Bronchial epithelial cell (primary cell): ENCODE data around the gene HTRA3. TPM values are rescaled to one million over a fixed set of nuclear protein-coding genes. Genes with fewer than 3 reads are reported as not detected.

Source experiments
- DNase-seq: peaks from one replicate; pipeline ENCODE4 v3.0.0-alpha.2; 2010; ENCODE audit warnings: low read depth
- FAIRE-seq: peaks from 2 replicates; lab custom pipeline; 2011; peaks lifted over from hg19 to GRCh38; lab: Jason Lieb, UNC
- H3K27me3 ChIP-seq: 2 replicates; pipeline ENCODE4 v1.5.1; 2011; ENCODE audit warnings: low read length; ENCODE audit not compliant: control insufficient read depth, insufficient read depth
- H3K36me3 ChIP-seq: 2 replicates; pipeline ENCODE4 v1.5.1; 2011; ENCODE audit warnings: low read length; ENCODE audit not compliant: control insufficient read depth, insufficient read depth
- H3K4me3 ChIP-seq: 2 replicates; pipeline ENCODE4 v1.5.1; 2011; ENCODE audit warnings: mild to moderate bottlenecking, low read depth, low read length, control low read depth
- total RNA-seq: library from RNA; depleted of rRNA; stranded (reverse); fragments of >200 nt; gene quantifications from 2 replicates; pipeline ENCODE4 v1.2.1, GENCODE V29; 2014
- TF ChIP-seq, protein P1 (sequence below): IDR thresholded peaks from 2 replicates; pipeline ENCODE4 v1.5.1; 2011; ENCODE audit warnings: mild to moderate bottlenecking, moderate library complexity, low read length, control low read depth, inconsistent platforms; ENCODE audit not compliant: insufficient read depth, severe bottlenecking

HTRA3 gene
- total RNA-seq, 1 donor from 2014 or later: 0.26 TPM

GRCh38 chr4:8239226-8239625 lies 30.3 kb upstream of the HTRA3 start:
- TF ChIP-seq, protein P1, sequence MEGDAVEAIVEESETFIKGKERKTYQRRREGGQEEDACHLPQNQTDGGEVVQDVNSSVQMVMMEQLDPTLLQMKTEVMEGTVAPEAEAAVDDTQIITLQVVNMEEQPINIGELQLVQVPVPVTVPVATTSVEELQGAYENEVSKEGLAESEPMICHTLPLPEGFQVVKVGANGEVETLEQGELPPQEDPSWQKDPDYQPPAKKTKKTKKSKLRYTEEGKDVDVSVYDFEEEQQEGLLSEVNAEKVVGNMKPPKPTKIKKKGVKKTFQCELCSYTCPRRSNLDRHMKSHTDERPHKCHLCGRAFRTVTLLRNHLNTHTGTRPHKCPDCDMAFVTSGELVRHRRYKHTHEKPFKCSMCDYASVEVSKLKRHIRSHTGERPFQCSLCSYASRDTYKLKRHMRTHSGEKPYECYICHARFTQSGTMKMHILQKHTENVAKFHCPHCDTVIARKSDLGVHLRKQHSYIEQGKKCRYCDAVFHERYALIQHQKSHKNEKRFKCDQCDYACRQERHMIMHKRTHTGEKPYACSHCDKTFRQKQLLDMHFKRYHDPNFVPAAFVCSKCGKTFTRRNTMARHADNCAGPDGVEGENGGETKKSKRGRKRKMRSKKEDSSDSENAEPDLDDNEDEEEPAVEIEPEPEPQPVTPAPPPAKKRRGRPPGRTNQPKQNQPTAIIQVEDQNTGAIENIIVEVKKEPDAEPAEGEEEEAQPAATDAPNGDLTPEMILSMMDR: no peak
- Histone ChIP-seq H3K4me3 (no peak overlapping the region), H3K36me3 (peaks cover 48% of the 10 kb centered on the region), H3K27me3 (no peaks in the 10 kb centered on the region)
- DNase-seq: no peak
- FAIRE-seq: peak; percentile 99

- TF ChIP-seq, protein P1: no peak
- DNase-seq (no peak), FAIRE-seq (no peak)
- Histone ChIP-seq H3K36me3 (peaks cover 45% of the 10 kb centered on the region), H3K4me3 (no peak overlapping the region), H3K27me3 (no peaks in the 10 kb centered on the region)
Measured at GRCh38 chr4:8239661-8240060, 29.9 kb upstream of the HTRA3 start.

GRCh38 chr4:8240211-8241041 lies 29.1 kb upstream of the HTRA3 start:
- DNase-seq (no peak), FAIRE-seq (no peak)
- no peaks in the 10 kb centered on the region for H3K27me3 ChIP-seq
- H3K36me3 ChIP-seq: peaks cover 38% of the 10 kb centered on the region
- TF ChIP-seq, protein P1: no peak
- no peak overlapping the region for H3K4me3 ChIP-seq

DNA sequence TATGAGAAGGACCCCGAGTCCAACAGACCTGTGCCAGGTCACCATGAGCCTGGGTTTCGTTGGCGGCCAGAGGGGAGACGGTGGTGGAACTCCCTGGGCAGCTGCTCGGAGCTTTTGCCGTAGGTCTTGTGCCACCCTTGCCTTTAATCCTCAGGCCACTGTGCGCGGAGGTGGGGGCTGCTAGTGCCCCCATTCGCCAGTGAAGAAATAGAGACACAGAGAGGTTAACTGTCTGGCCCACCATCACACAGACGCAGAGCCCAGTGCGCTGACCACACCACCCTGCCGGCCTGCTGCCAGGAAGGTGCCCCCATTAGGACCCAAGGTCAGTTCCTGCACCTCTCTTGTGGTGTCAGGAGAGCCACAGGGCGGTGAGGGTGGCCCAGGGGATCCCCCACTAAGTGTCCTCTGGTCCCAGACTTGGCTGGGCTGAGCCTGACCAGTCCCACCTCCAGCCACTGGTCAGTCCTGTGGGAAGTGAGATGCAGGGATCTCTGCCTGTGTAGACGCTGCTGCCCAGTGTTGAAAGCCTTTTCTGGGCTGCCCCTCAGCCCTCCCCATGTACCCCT lies 28.3 kb upstream of the HTRA3 start:
- TF ChIP-seq, protein P1: no peak
- DNase-seq (no peak), FAIRE-seq (no peak)
- H3K27me3 ChIP-seq: no peaks in the 10 kb centered on the region
- H3K36me3 ChIP-seq: peaks cover 29% of the 10 kb centered on the region
- no peak overlapping the region for H3K4me3 ChIP-seq

- TF ChIP-seq, protein P1: peak; percentile 93
- Histone ChIP-seq H3K27me3 (no peaks in the 10 kb centered on the region), H3K4me3 (no peak overlapping the region), H3K36me3 (peaks cover 22% of the 10 kb centered on the region)
- DNase-seq: peak; percentile 26
- no peak for FAIRE-seq
Measured at GRCh38 chr4:8241895-8242696, 27.5 kb upstream of the HTRA3 start.
